Measurements from ENCODE around the gene CADPS.

Gene CADPS

DNA sequence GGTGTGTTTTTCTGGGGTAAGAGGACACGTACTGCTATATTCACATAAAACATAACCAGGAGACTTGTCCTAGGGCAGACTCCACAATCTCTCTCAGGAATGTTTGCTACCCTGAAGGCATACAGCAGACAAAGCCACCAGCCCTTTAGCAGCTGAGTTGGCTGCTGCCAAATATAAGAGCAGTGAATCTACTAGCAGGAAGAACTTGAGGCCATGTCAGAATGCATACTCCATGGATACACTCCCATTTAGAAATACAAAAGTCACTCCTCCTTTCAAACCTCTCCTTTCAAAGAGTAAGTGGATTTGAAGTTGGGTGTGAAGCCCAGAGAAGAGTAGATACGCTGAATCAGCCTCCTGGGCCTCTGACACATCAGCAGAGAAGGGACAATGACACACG, 94.1 kb downstream of the CADPS start:
- TF ChIP-seq POLR2AphosphoS5 (IDR thresholded peaks at IDR 0.05; ENCODE audit: low read depth, low read length) (no peak), TAF1 (IDR thresholded peaks at IDR 0.05; ENCODE audit: borderline replicate concordance, insufficient read depth, low read length) (no peak), FOXP2 (optimal IDR thresholded peaks at IDR 0.05; ENCODE audit: borderline replicate concordance, extremely low read depth, extremely low read length, insufficient read depth) (no peak), REST (IDR thresholded peaks at IDR 0.05; ENCODE audit: insufficient read depth in 1 of 2, low read depth in 2 of 2, low read length in 2 of 2) (no peak), SIN3A (IDR thresholded peaks at IDR 0.05; ENCODE audit: borderline replicate concordance, insufficient read depth, low read length) (no peak)

GRCh38 chr3:62777674-62778073, 97.5 kb downstream of the CADPS start:
- TF ChIP-seq REST (IDR thresholded peaks at IDR 0.05; ENCODE audit: insufficient read depth in 1 of 2, low read depth in 2 of 2, low read length in 2 of 2) (no peak), POLR2AphosphoS5 (IDR thresholded peaks at IDR 0.05; ENCODE audit: low read depth, low read length) (no peak), SIN3A (IDR thresholded peaks at IDR 0.05; ENCODE audit: borderline replicate concordance, insufficient read depth, low read length) (no peak), FOXP2 (optimal IDR thresholded peaks at IDR 0.05; ENCODE audit: borderline replicate concordance, extremely low read depth, extremely low read length, insufficient read depth) (no peak), TAF1 (IDR thresholded peaks at IDR 0.05; ENCODE audit: borderline replicate concordance, insufficient read depth, low read length) (no peak)

GRCh38 chr3:62777130-62777529, 98.1 kb downstream of the CADPS start:
- no peak for TF ChIP-seq REST (IDR thresholded peaks at IDR 0.05; ENCODE audit: insufficient read depth in 1 of 2, low read depth in 2 of 2, low read length in 2 of 2)
- no peak for TF ChIP-seq TAF1 (IDR thresholded peaks at IDR 0.05; ENCODE audit: borderline replicate concordance, insufficient read depth, low read length)
- no peak for TF ChIP-seq FOXP2 (optimal IDR thresholded peaks at IDR 0.05; ENCODE audit: borderline replicate concordance, extremely low read depth, extremely low read length, insufficient read depth)
- TF ChIP-seq SIN3A (IDR thresholded peaks at IDR 0.05; ENCODE audit: borderline replicate concordance, insufficient read depth, low read length): no peak
- TF ChIP-seq POLR2AphosphoS5 (IDR thresholded peaks at IDR 0.05; ENCODE audit: low read depth, low read length): no peak

DNA sequence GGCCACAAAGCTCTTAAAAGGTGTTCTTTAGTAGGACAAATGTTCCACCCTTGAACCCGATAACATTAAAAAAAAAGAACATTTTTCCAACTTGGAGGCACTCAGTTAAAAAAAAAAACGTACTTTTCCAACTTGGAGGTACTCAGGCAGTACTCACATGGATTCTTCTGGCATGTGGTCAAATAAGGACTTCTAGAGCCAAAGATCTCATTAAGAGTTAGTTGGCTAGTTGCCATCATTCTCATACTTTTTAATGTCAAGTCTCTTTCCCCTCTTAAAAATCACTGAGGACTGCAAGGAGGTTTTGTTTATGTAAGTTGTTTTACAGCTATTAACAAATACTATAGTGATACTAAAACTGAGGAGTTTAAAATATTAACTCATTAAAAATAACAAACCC, 101.0 kb downstream of the CADPS start:
- TF ChIP-seq SIN3A (IDR thresholded peaks at IDR 0.05; ENCODE audit: borderline replicate concordance, insufficient read depth, low read length) (no peak), FOXP2 (optimal IDR thresholded peaks at IDR 0.05; ENCODE audit: borderline replicate concordance, extremely low read depth, extremely low read length, insufficient read depth) (no peak)

- TF ChIP-seq TAF1 (IDR thresholded peaks at IDR 0.05; ENCODE audit: borderline replicate concordance, insufficient read depth, low read length) (no peak), POLR2AphosphoS5 (IDR thresholded peaks at IDR 0.05; ENCODE audit: low read depth, low read length) (no peak), REST (IDR thresholded peaks at IDR 0.05; ENCODE audit: insufficient read depth in 1 of 2, low read depth in 2 of 2, low read length in 2 of 2) (no peak), FOXP2 (optimal IDR thresholded peaks at IDR 0.05; ENCODE audit: borderline replicate concordance, extremely low read depth, extremely low read length, insufficient read depth) (no peak), SIN3A (IDR thresholded peaks at IDR 0.05; ENCODE audit: borderline replicate concordance, insufficient read depth, low read length) (no peak)
Measured at GRCh38 chr3:62771331-62772072, 103.7 kb downstream of the CADPS start.

Data from PFSK-1 (cell line).